ENCODE results near the gene WWOX. TPM values are rescaled to one million over a fixed set of nuclear protein-coding genes. Genes with fewer than 3 reads are reported as not detected.

WWOX gene
- polyA plus RNA-seq, 1 donor from 2014 or later: 25.6 TPM

DNA sequence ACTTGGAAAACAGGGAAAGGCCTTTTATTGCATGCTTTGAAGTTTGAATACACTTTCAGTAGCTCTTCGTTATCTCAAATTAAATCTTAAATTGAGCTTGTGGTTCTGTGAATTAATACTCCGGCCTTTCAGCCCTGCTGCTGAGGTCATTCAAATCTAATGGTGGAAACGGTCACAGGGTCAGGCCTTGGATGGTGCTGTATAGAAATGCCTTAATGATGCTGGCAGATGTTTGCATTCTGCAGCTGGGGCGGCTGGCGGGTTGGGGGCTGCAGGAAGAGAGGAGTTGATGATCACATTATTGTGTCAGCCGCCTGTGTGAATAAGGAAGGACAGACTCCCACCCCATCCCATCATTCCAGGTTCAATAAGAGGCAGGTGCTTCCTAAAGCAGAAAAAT, 723.6 kb downstream of the WWOX start:
- Histone ChIP-seq H3K9me2 (ENCODE audit: insufficient read depth, low read length) (no peaks in the 10 kb centered on the region), H3F3A (ENCODE audit: insufficient read depth, low read length, poor library complexity, severe bottlenecking) (no peaks in the 10 kb centered on the region), H3K4me3 (ENCODE audit: low read length) (no peak overlapping the region), H3K4me2 (ENCODE audit: low read length) (no peak overlapping the region), H3K36me3 (ENCODE audit: insufficient read depth, low read length) (no peaks in the 10 kb centered on the region), H4K20me1 (ENCODE audit: insufficient read depth) (no peaks in the 10 kb centered on the region), H3K9ac (ENCODE audit: low read length) (no peak overlapping the region), H3K79me2 (replicated peaks; ENCODE audit: insufficient read depth, low read length) (no peaks in the 10 kb centered on the region), H2AFZ (ENCODE audit: low read depth, low read length) (no peak overlapping the region), H3K27ac (ENCODE audit: low read length) (no peak overlapping the region), H3K9me3 (ENCODE audit: low read length) (no peaks in the 10 kb centered on the region), H3K27me3 (ENCODE audit: insufficient read depth, low read depth, low read length) (no peaks in the 10 kb centered on the region)
- TF ChIP-seq EZH2 (IDR thresholded peaks at IDR 0.05; ENCODE audit: borderline replicate concordance, insufficient read depth, low read length, poor library complexity, severe bottlenecking) (no peak), SMC3 (conservative IDR thresholded peaks at IDR 0.05; ENCODE audit: poor library complexity) (no peak), RAD21 (conservative IDR thresholded peaks at IDR 0.05) (no peak), MXI1 (conservative IDR thresholded peaks at IDR 0.05; ENCODE audit: poor library complexity, severe bottlenecking) (no peak), TAF1 (IDR thresholded peaks at IDR 0.05; ENCODE audit: low read depth) (no peak), CTCF (IDR thresholded peaks at IDR 0.05; ENCODE audit: poor library complexity, severe bottlenecking) (no peak), POLR2AphosphoS5 (IDR thresholded peaks at IDR 0.05) (no peak), REST (IDR thresholded peaks at IDR 0.05; ENCODE audit: borderline replicate concordance) (no peak), EP300 (conservative IDR thresholded peaks at IDR 0.05; ENCODE audit: poor library complexity, severe bottlenecking) (no peak)

DNA sequence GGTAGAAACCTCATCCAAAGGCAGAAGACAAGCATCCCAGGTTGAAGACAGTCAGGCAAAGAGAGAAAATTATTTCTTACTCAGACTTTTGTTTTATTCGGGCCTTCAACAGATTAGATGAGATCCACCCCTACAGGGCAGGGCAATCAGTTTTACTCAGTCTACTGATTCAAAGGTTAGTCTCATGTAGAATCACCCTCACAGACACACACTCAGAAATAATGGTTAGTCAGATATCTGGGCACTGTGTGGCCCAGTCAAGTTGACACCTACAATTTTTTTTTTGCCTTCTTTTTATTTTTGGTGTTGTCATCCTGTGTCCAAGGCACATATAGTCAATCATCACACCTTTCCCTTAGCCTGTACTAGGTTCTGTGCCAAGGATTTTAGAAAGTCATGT, 729.8 kb downstream of the WWOX start:
- Histone ChIP-seq H3K4me3 (ENCODE audit: low read length) (no peak overlapping the region), H3K9me2 (ENCODE audit: insufficient read depth, low read length) (no peaks in the 10 kb centered on the region), H3K4me2 (ENCODE audit: low read length) (no peak overlapping the region), H3K36me3 (ENCODE audit: insufficient read depth, low read length) (no peaks in the 10 kb centered on the region), H3K27me3 (ENCODE audit: insufficient read depth, low read depth, low read length) (no peaks in the 10 kb centered on the region), H3K79me2 (replicated peaks; ENCODE audit: insufficient read depth, low read length) (no peaks in the 10 kb centered on the region), H3K9me3 (ENCODE audit: low read length) (no peaks in the 10 kb centered on the region), H3F3A (ENCODE audit: insufficient read depth, low read length, poor library complexity, severe bottlenecking) (no peaks in the 10 kb centered on the region), H3K9ac (ENCODE audit: low read length) (no peak overlapping the region), H3K27ac (ENCODE audit: low read length) (no peak overlapping the region), H2AFZ (ENCODE audit: low read depth, low read length) (no peak overlapping the region), H4K20me1 (ENCODE audit: insufficient read depth) (no peaks in the 10 kb centered on the region)
- no peak for TF ChIP-seq REST (IDR thresholded peaks at IDR 0.05; ENCODE audit: borderline replicate concordance)
- TF ChIP-seq POLR2AphosphoS5 (IDR thresholded peaks at IDR 0.05): no peak
- no peak for TF ChIP-seq MXI1 (conservative IDR thresholded peaks at IDR 0.05; ENCODE audit: poor library complexity, severe bottlenecking)
- TF ChIP-seq EP300 (conservative IDR thresholded peaks at IDR 0.05; ENCODE audit: poor library complexity, severe bottlenecking): no peak
- no peak for TF ChIP-seq SMC3 (conservative IDR thresholded peaks at IDR 0.05; ENCODE audit: poor library complexity)
- no peak for TF ChIP-seq RAD21 (conservative IDR thresholded peaks at IDR 0.05)
- TF ChIP-seq CTCF (IDR thresholded peaks at IDR 0.05; ENCODE audit: poor library complexity, severe bottlenecking): no peak
- no peak for TF ChIP-seq EZH2 (IDR thresholded peaks at IDR 0.05; ENCODE audit: borderline replicate concordance, insufficient read depth, low read length, poor library complexity, severe bottlenecking)
- TF ChIP-seq TAF1 (IDR thresholded peaks at IDR 0.05; ENCODE audit: low read depth): no peak

All from neural cell (in vitro differentiated cells).